HG03354 (cell line): Measurements from ENCODE around the gene PCSK2.

Source experiments
- ATAC-seq: cut with Tn5 transposase; IDR thresholded peaks from one replicate; pipeline ENCODE4 v1.9.1; 2021; ENCODE audit warnings: mild to moderate bottlenecking; ENCODE audit not compliant: unreplicated experiment, poor library complexity, severe bottlenecking

Gene PCSK2

DNA sequence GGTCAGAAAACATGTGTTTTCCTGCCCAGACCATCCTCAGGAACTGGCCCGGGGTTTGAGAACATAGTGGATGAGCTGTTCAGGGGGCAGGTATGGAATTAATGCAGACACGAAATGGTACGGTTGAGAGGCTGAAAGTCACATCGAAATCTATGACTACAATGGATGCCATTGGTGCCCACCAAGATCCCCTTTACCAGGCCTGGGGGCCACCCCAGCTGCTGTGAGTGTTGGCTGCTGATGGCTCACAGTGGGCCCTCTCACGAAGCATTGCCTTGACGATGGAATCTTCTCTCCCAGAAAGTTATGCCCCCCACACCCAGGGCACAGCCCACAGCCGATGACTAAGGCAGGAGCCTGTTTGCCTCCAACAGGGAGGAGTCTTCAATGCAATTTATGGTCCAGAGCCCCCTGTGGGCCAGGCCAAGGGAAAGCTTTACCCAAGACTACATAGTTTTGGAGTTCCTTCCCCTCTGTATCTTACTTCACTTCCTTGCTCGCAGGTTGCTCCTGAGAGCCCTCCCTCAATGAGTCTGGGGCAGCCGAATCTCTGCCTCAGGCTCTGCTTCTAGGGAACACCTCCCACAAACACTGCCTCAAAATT, 211.7 kb downstream of the PCSK2 start:
- no peak for ATAC-seq

DNA sequence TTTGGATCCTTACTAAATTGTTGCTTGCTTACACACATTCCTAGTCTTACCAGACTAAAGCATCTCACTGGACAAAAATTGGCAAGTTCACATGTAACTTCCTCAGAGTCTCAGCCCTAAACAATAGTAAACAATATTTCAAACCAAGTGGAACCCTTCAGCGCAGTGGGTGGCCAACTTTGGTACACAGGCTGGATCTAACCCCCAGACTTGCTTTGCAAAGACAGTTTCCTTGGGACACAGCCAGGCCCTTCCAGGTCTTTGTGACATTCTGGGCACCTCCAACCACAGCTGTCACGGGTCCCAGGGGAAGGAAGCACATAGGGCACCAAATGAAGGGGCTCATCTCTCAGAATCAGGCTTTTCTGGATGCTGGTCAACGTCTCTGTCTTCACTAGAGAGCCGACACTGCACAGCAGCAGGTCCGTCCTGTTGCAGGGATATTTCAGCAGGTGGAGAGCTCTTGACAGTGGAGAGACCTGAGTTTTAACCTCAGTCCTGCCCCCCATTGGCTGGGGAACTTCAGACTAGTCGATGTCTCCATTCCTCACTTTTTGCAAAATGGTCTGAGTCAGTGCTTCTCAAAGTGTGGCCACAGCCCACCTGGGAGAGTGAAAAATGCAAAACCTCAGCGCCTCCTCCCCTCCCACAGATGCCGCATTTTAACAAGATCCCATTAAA, 212.9 kb downstream of the PCSK2 start:
- ATAC-seq, result no peak

DNA sequence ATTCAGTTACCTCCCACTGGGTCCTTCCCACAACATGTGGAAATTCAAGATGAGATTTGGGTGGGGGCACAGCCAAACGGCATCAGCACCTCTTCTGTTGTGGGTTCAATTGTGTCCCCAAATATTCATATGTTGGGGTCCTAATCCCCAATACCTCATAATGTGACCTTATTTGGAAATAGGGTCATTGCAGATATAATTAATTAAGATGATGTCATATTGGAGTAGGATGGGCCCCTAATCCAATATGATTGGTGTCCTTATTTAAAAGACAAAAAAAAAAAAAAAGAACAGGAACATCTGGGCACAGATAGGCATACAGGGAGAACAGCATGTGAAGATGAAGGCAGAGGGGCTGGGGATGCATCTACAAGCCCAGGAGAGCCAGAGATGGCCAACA, 214.9 kb downstream of the PCSK2 start:
- no peak for ATAC-seq

DNA sequence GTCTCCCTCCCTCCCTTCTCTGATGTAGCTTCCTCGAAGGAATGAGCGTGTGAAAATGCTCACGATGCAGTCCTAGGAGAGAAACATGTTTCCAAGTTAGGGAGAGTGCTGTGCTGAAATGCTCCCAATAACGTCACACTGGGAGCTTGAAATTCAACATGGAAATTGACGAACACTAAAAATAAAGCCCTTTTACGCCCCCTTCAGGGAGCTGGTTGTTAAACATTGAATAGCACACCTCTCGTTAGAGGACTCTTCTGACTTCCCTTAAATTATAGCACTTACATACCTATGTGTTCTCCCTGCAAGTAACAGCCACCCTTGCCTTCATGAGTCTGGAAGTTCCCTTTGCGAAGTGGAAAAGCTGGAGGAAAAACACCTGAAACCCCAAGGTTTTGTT, 215.7 kb downstream of the PCSK2 start:
- ATAC-seq, result no peak

DNA sequence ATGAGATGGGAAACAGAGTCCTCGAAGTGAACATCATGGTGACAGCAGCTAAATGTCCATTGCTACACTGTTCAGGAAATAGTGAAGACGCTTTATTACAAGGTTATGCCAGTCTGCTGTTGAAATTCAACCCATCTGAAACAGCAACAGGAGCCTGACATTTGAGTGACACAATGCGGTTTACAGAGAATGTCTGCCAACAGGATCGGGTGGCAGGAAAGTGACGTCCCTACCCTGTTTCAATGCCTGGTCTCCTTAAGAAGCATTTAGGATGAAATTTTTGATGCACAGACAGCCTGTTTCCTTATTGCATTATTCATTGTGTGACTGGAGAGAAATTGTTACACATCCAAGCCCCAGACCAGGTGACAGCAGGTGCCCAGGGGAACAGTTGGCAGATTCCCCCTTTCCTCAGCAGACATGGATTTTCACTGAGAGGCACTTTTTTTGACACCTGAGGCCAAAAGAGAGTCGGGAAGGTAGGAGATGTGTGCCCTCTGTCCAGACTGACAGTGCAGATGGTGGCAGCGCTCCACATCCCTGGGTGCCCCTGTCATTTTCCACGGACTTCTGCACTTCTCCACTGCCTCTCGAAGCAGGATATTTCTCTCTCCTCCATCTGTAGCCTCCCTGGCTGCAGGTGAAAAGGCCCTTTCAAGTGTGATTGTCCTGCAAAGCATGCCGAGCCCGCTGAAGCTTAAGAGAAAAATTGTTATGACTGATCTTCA, 216.5 kb downstream of the PCSK2 start:
- no peak for ATAC-seq

DNA sequence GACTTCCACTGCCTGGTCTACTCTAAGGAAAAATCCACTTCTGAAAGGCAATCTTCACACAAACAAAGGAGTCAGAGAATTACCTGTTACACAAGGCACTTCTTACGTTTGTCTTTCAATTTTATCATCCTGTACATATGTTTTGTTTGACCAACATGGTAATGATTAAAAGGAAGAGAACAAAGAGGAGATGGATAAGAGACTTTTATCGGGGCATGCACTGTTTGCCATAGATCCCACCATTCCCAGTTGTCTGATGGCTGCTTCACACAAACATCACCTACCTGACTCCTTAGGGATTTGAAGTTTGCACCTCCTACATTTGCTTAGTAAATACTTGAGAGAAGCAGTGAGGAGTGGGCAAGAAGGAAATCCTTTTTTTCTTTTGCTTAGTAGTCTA, 217.3 kb downstream of the PCSK2 start:
- no peak for ATAC-seq

DNA sequence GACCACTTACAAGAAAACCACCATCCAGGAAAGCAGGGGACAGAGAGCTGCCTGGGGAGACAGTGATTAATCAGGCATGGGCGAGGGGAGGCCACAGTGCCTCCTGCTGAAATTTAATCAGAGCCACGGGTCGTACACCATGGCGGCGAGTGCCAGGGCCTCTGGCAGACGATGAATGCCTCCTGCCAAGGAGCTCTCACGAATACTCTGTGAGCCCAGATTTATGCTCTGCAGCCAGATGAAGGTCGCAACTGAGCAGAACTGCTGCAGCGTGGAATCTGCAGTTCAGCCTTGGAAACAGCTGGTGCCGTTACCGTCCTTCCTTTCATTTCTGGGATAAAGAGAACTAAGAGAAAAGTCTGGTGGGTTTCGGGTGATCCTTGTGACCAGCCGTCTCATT, 218.7 kb downstream of the PCSK2 start:
- ATAC-seq, result no peak

DNA sequence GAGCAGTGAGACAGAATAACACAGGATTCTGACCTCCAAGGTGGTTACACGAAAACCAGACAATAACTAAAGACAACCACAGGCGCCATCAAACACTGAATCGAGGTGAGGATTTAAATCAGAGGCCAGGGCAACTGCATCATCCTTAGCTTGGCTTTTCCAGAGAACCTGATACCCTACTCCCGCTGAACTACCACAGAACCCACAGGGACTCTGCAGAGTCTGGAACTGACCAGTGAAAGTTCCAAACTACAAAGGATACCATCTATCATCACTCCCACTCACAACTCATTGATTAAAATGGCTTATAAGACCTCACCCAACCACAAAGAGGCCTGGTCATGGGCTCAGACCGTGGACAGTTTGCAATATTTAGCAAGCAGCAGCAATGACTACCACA, 219.3 kb downstream of the PCSK2 start:
- no peak for ATAC-seq

DNA sequence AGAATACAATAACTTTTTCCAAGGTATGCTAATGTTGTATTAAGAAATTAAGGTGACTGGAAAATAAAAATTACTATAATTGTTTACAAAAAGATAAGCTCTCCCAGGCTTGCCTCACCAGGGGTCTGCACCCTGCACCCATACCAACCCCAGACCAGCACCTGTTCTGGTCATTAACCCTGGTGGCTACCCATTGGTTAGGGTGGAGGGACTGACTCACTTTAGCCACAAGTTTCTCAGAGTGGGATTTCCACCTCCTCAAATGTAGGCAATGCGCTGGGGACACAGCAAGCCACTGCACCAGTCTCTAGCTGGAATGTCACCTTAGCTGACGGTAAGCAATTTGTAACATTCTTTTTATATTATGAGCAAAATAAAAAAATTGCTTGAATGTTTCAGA, 221.2 kb downstream of the PCSK2 start:
- ATAC-seq, result no peak

DNA sequence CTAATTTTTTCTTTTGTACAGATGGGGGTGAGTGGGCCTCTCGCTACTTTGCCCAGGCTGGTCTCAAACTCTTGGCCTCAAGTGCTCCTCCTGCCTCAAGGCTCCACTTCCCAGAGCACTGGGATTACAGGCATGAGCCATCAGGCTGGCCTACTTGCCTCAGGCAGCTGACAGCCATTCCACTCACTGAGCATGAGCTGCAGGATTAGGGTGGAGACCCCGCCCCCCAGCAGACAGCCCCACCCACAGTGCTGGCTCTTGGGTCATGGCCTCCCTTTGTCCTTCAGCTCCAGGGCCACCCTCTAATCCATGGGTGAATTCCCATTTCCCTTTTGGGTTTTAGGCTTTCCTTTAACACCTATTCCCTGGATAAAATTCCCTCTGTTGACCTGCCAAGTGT, 222.2 kb downstream of the PCSK2 start:
- ATAC-seq, result no peak

DNA sequence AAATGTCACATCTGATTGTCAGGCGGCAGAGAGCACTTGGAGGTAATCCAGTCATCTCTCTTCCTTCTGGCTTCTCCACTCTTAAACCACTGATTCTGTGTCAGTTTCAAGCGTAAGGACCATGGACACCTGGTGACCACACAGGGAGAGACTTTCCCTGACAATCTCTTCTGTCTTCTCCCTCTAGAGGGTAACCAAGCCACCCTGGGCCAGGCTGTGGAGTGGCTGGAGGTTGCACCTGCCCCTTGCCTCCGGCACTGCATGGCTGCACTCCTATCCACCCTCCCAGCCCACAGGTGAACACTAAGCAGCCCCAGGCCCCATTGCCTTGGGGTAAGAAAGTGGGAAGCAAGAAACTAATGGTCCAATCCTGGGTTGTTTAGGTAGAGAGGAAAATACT, 225.6 kb downstream of the PCSK2 start:
- ATAC-seq, result no peak

DNA sequence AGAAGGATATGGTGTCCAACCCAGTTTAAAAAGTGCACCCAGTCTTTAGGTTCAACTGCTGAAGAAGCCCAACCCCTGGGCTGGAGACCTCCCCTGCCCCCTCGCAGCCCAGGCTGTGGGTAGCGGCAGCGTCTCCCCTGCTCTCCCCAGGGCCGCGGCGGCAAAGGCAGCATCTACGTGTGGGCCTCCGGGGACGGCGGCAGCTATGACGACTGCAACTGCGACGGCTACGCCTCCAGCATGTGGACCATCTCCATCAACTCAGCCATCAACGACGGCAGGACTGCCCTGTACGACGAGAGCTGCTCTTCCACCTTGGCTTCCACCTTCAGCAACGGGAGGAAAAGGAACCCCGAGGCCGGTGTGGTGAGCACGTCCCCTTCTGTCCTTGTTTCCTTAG, 226.8 kb downstream of the PCSK2 start:
- ATAC-seq, result no peak

DNA sequence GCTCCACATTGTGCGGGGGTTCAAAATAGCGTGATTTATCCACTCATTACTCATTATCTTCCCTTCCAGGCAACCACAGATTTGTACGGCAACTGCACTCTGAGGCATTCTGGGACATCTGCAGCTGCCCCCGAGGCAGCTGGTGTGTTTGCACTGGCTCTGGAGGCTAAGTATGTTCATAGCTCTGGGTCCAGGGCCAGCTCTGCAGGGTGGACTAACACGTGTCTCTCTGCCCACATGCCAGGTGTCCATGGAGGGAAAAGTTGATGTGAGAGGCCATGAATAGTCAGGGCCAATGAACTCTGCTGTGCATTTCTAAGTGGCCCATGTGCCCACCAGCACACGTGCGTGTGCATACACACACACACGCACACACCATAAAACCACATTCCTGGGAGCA, 229.4 kb downstream of the PCSK2 start:
- ATAC-seq, result no peak

DNA sequence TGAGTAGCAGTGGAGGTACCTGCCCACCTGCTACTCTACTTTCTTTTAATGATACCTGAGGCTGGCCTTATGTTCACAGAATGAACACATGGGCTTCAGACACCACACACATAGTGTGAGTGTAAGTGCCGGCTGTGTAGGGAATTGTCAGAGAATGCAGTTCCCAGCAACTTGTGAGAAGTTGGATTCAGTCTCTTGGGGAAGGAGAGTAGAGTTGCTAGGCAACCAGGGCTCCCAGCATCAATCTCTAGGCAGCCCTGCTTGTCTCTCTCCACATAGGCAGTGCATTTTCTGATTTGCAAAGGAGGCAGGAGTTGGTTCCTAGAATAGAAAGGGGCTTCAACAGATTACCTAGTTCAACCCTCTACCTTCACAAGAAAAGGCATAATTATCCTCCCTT, 230.2 kb downstream of the PCSK2 start:
- no peak for ATAC-seq

DNA sequence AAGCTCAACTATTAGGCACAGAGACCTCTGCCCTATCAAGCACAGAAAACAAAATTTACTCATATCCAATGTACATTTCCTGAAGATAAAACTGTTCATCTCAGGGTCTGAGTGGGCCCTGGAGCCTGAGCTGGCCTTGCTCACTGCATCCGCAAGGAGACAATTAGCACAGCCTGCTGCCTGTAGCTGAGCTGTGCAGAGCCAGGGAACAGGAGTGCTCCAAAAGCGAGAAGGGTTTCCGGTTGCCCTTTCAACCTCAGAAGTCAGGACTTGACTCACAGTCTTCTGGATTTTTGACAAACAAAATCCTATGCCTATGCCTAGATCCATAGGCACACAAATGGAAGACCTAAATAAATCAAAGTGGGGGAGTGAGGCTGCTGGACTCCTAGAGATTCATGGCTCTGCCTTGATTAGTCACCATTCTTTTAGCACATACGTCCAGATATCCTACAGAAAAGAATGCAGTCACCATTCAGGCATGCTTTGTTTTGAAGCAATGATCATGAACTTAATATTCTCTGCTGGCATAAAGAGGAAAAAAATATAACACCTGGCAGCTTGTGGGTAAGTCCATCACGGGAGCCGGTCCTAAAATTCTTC, 230.8 kb downstream of the PCSK2 start:
- no peak for ATAC-seq

DNA sequence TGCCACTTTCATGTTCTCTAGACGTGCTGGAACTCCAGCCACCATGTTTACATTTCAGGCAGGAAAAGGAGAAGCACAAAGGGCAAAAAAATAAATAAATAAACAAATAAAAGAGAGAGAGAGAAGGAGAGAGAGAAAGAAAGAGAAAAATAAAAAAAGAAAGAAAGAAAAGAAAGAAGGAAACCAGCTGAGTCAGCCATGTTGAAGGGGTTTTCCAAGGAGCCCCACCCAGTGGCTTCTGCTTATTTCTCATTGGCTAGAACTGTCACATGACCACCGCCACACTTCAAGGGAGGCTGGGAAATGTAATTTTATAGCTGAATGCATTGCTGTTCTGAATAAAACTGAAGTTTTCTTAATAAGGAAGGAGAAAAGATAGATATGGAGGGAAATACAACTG, 233.3 kb downstream of the PCSK2 start:
- ATAC-seq, result no peak

DNA sequence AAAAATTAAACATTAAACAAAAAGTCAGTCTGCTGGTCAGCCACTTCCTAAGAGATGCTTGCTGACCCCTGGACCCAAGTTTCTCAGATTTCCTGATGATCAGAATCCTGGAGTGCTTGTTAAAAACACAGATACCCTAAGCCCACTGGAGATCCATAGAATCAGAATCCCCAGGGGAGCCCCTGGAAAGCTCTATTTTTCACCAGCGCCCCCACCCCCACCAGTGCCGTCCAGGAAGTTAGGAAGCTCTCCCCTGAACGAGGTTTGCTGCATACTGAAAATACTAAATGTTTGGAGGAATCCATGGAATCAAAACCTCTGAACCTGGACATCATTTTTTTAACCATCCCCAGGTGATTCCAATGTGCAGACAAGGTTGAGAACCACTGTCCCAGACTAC, 235.1 kb downstream of the PCSK2 start:
- ATAC-seq, result no peak

DNA sequence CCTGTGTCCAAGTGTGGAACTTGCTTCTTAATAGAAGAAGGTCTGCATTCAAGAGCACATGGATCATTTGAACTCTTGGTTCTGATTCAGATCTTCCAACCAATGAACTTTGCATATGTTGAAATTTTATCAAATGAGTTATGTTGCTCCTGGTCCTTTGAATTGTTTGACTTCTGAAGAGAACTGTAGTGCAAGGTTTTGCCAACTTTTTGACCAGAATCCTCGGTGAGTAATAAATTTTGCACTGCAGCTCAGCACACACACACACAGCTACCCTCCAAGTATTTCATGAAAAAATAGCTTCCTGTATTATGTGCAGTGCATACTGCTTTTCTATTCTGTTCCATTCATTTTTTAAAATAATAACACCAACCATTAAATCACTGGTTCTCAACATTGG, 236.9 kb downstream of the PCSK2 start:
- no peak for ATAC-seq

DNA sequence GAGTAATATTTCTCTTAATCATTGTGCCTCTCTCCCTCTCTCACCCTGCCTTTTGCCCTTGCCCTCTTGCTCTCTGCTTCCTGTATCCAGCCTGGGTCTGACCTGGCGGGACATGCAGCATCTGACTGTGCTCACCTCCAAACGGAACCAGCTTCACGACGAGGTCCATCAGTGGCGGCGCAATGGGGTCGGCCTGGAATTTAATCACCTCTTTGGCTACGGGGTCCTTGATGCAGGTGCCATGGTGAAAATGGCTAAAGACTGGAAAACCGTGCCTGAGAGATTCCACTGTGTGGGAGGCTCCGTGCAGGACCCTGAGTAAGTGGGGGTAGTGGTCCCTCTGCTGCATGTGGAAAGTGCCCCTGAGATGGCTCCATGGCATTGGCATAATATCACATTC, 238.4 kb downstream of the PCSK2 start:
- ATAC-seq, result no peak

DNA sequence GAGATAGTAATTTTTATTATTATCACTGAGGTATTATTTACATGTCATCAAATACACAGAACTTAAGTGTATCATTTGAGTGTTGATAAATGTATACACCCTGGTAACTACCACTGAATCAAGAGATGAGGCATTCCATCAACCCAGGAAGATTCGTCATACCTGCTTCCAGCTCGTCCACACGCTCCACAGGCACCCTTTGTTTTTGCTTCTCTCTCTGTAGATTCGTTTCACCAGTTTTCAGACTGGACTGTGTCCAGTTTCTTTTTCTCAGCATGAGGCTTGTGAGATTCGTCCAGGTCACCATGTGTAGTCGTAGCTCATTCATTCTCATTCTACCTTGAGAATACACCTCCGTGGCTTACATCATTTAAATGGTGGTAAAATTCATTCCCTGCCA, 239.8 kb downstream of the PCSK2 start:
- no peak for ATAC-seq

DNA sequence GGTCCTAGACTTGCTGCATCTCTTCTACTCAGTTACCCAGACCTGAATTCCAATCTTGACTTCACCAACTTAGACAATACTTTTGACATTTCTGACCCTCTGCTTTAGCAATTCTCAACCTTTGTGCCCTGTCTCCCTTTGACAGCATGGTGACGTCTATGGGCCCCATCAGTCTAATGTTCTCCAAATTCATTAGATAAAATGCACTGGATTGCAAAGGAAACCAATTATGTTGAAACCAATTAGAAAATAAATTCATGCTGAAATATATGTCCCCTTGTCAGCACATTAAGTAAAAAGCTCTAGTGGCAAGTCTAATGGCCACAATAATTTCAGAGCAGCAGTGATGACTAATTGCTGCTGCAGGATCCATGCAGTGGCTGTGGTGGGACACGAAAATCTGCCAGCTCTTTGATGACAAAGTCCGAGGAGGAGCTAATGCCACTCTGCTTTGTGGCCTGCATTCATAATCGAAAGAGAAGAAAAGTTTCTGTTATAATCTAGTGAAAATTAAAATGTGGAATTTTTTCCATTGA, 240.3 kb downstream of the PCSK2 start:
- no peak for ATAC-seq
